HG03432 (cell line): ENCODE results near the gene HOXD9.

ENCODE experiments used
- ATAC-seq: cut with Tn5 transposase; IDR thresholded peaks from one replicate; pipeline ENCODE4 v1.9.1; 2021; ENCODE audit warnings: mild to moderate bottlenecking, moderate library complexity; ENCODE audit not compliant: unreplicated experiment

The HOXD9 gene

DNA sequence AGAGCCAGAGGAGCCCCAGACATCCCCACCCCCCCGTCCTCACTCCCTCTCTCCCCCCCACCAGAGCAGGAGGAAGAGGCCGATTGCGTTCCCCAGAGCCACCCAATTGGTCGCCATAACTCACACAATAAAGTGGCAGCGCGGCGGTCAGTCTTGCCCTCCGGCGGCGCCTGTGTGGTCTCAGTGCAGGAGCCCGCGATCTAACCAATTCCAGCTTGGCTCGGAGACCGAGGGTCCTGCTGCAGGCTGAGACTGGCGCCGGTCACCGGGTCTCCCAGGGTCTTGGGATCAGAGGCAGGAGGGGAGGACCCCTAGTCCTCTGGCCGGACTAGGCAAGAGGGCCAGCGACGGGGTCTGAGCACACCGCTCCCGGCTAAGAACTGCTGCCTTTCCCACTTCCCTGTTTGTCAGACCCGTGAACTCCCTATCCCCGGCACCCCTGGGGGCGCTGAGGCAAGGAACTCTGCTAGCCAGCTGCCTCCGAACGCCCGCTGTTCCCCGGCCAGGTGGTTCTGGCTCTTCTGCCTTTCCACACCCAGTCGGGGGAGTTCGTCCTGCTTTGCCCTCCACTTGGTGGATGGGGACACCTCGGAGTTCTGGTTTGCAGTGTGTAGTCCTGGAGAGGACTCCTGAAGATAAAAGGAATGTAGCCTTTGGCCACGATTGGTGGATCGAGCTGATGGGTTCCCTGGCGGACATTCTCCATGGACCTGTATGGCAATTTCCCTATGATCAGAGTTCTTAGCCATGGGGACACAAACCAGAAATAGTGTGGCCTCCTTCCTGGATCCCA, 24.0 kb upstream of the HOXD9 start:
- ATAC-seq, result no peak

DNA sequence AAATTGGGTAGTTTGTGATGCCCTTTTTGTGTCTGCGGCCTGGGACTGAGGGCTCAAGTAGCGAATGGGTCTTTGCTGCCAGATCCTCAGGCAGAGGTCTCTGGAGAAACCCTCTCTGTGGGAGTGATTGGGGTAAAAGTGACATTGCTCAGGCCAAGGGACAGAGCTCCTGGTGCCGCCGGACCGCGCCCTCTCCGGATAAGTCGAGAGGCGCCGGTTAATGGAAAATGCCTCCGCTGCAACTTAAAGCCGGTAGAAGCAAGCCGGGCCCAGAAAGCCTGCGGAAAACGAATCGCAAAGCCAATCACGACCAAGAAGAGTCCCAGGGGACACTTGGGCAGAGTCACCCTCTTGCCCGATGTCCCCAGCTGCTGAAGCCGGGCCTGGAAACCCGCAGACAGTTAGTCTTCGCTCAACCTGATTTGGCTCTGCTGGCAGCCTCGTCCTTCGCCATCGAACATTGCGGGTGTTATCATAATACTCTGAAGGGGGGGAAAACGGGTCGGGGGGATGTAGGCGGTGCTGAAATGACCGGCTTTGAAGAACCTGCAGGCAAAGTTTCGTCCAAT, 23.3 kb upstream of the HOXD9 start:
- no peak for ATAC-seq

GRCh38 chr2:176099728-176100546, 22.6 kb upstream of the HOXD9 start, which contains the start of gene HOXD12:
Gene HOXD12, plus strand, starts transcription at chr2:176099795. Its CDS starts 7 bp downstream, at chr2:176099802.
- ATAC-seq, result no peak

GRCh38 chr2:176100547-176101140, 21.9 kb upstream of the HOXD9 start:
- no peak for ATAC-seq

DNA sequence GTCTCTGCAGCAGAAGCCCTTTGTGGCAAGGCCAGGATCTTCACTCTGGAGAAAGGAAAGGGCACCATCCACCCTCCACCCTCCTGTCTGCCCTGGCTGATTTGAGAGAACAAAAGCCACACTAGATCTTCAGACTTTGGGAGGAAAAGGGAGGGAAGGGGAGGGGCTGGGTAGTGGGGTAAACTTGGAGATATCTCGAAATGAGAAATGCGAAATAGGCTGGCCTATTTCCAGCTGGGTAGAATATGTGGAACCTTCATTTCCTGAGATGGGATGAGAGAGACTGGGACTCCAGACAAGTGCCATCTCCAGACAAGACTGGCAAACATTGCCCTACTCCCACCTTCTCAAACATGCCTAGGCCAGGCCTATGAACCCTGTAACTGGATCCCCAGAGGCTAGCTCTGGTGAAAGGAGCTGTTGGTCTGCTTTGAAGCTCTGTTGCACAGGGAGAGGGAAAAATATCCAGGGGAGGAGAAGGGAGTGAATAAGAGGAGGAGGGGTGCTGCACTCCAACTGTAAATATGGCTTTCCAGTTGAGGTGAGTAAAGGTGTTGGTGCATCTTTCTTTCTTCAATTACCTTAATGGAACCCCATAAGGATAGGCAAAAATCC, 21.2 kb upstream of the HOXD9 start:
- ATAC-seq, result no peak

DNA sequence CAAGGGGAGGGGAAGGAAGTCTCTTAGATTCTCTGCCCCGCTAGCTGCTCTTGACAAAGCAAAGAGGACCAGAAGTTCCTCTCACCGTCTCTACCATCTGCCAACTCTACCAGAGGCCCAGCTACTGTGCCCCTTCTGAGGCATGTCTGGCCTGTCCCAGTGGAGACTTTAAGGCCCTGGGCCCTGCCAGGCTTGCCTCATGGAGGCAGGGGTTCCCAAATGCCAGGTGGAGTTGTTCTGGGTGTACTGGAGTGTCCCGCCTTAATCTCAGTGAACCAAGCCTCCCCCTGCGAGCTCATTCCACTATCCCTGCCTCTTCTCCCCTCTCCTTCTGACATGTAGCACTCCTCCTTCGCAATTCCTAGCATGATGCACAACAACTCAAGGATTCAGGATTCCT, 20.7 kb upstream of the HOXD9 start:
- ATAC-seq, result no peak

GRCh38 chr2:176102309-176102866, 20.1 kb upstream of the HOXD9 start:
- no peak for ATAC-seq

DNA sequence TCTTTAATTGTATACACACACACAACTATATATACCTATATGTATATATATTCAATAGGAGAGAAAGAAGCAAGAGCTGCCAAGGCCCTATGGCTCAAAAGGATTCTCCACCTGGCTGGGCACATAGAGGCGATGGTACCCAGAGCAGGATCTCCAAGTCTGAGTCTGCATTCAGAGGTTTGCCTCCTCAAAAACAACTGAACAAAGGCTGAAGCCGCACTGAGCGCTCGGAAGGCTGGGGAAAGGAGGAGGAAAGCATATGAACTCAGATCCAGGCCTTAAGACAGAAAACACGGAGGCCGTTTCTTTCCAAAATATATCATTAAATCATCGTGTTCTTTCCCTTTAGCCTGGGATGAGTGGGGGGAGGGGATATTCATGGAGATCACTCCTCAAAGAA, 19.3 kb upstream of the HOXD9 start:
- no peak for ATAC-seq

GRCh38 chr2:176103742-176104315, 18.7 kb upstream of the HOXD9 start:
- ATAC-seq, result no peak

DNA sequence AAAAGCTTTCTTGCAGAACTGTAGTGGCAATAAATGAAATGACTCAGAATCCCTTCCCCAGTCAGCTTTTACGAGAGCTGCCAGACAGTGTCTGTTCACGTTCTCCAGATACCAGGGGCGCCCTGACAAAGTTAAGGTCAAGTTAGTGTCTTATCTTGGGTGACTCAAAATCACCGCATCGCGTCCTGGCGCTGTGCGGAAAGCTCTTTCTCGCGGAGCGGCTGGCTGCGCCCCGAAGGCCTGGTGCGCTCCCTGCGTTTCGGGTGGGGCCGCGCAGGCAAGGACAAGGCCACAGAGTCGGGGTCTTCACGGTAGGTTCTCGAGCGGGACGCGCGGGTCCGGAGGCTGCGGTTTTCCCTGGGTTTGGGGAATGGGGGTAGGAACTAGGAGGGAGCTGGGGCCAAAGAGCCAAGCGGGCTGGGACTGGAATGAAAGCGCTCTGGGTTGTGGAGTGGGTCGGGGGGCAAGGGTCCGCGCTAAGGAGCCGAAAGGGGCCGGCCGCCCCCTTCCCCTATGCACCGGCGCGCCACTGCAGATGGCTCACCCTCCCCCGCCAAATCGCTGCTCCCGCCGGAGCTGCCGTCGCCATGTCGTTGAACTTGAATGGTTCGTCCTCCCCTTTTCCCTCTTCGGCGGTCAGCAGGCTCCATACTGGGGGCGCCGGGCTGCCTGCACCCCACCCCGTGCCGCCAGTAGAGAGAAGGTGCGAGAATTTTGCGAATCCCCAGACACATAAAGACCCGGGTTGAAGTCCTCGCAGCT, 18.0 kb upstream of the HOXD9 start:
- ATAC-seq, result no peak

DNA sequence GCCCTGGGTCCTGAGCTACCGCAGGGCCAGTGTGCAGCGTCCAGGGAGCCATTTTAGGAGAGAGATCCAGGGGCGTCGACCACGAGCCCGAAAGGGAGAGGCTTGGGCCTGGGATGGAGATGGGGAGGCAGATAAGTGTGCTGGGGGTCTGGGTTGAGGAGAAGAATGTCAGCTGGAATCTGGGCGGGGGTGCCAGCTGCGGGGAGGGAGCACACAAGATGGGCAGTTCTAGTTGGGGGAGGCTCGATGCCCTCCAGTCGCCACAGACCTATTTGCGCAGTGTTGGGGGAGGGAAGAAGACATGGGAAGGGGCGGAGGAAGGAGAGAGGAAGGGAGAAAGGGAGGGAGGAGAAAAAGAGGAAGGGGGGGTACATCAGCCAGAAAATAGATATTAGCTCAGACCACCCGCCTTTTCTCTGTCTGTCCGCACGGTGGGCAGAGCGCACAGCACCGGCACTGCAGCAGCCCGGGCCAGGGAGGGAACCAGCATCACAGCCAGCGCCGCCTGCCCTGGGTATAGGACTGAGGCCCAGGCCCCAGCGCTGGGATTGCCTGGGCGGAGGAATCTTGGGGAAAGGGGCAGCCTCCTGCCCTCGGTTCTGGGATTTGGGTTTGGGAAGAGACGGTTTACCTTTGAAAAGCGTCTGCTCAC, 17.3 kb upstream of the HOXD9 start:
- ATAC-seq, result no peak

DNA sequence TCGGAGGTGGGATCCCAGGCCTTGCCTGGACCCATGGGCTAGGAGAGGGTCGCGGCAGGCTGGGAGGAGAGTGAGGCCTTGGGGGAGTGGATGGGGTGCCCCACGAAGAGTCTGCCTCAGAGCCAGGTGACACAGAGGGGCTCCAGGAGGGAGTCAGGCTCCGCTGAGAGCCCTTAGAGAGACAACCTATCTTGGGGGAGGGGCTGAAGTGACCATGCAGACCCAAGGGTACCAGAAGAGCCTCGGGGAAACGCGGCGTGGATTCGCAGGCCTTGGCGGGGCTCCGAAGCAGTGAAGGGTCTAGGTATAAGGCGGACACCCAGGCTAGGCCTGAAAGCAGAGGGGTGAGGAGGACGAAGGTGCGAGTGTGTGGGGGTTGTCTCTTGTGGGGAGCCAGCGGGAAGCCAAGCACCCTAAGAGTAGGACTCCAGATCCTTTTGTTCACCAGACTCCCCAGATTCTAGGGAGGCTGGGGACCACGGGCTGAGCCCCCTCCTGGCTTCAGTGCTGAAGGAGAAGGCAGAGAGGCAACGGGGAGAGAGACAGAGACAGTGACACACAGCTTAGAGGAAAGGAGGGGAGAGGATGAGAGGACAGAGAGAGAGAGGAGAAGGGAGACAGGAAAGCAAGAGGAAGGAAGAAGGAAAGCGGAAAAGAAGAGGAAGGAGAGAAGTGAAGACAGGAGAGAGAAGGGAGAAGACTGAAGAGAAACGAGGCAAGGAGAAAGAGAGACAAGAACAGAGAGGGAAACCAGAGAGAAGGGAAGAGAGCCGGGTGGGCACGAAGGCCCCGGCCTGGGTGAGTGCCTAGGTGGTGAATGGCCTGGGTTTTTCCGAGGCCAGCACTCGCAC, 16.6 kb upstream of the HOXD9 start:
- ATAC-seq, result no peak

- ATAC-seq, result peak; percentile 43
These were observed 15.7 kb upstream of the HOXD9 start, which contains the start of gene HOXD11 for GRCh38 chr2:176106581-176107539. Gene HOXD11, plus strand, starts transcription at chr2:176107280. Its CDS starts 76 bp downstream, at chr2:176107356.

GRCh38 chr2:176107731-176108181, 14.8 kb upstream of the HOXD9 start:
- no peak for ATAC-seq

- ATAC-seq, result no peak
These were observed 13.2 kb upstream of the HOXD9 start for GRCh38 chr2:176109192-176109901.

- no peak for ATAC-seq
These were observed 12.6 kb upstream of the HOXD9 start for GRCh38 chr2:176109946-176110345.
